ENCODE results near the gene TFAP2B.
A peak's percentile ranks its signal among the peaks of the same experiment; 100 is the strongest.

Gene TFAP2B

GRCh38 chr6:50791900-50792508, 26.7 kb upstream of the TFAP2B start:
- peak; percentile 60 for TF ChIP-seq RAD21 (IDR thresholded peaks at IDR 0.05; ENCODE audit: low read depth)
- no peak for TF ChIP-seq MAX (IDR thresholded peaks at IDR 0.05)

- no peak for TF ChIP-seq CEBPB (IDR thresholded peaks at IDR 0.05)
- TF ChIP-seq REST (IDR thresholded peaks at IDR 0.05; ENCODE audit: low read depth): no peak
- TF ChIP-seq TAF1 (IDR thresholded peaks at IDR 0.05; ENCODE audit: low read depth): no peak
- TF ChIP-seq EP300 (IDR thresholded peaks at IDR 0.05; ENCODE audit: borderline replicate concordance): no peak
- no peak for TF ChIP-seq ZBTB7A (IDR thresholded peaks at IDR 0.05; ENCODE audit: low read depth)
- TF ChIP-seq EGR1 (IDR thresholded peaks at IDR 0.05): no peak
- TF ChIP-seq CREB1 (IDR thresholded peaks at IDR 0.05; ENCODE audit: low read depth): no peak
- no peak for TF ChIP-seq USF1 (IDR thresholded peaks at IDR 0.05)
- TF ChIP-seq YY1 (IDR thresholded peaks at IDR 0.05; ENCODE audit: low read depth): no peak
- TF ChIP-seq FOXM1 (IDR thresholded peaks at IDR 0.05; ENCODE audit: borderline replicate concordance, low read depth): no peak
These were observed 25.9 kb upstream of the TFAP2B start for GRCh38 chr6:50792771-50793170.

- TF ChIP-seq MAX (IDR thresholded peaks at IDR 0.05) (no peak), EP300 (IDR thresholded peaks at IDR 0.05; ENCODE audit: borderline replicate concordance) (no peak), CREB1 (IDR thresholded peaks at IDR 0.05; ENCODE audit: low read depth) (no peak), TEAD4 (IDR thresholded peaks at IDR 0.05) (no peak), TCF12 (IDR thresholded peaks at IDR 0.05; ENCODE audit: low read depth) (no peak), ZBTB7A (IDR thresholded peaks at IDR 0.05; ENCODE audit: low read depth) (no peak), CEBPB (IDR thresholded peaks at IDR 0.05) (no peak)
These were observed 23.1 kb upstream of the TFAP2B start for GRCh38 chr6:50795574-50795973.

GRCh38 chr6:50804283-50804682, 14.4 kb upstream of the TFAP2B start:
- TF ChIP-seq RAD21 (IDR thresholded peaks at IDR 0.05; ENCODE audit: low read depth): no peak
- TF ChIP-seq USF1 (IDR thresholded peaks at IDR 0.05): no peak
- TF ChIP-seq YY1 (IDR thresholded peaks at IDR 0.05; ENCODE audit: low read depth): no peak
- no peak for TF ChIP-seq NFIC (IDR thresholded peaks at IDR 0.05)
- no peak for TF ChIP-seq FOXM1 (IDR thresholded peaks at IDR 0.05; ENCODE audit: borderline replicate concordance, low read depth)
- TF ChIP-seq TEAD4 (IDR thresholded peaks at IDR 0.05): no peak
- no peak for TF ChIP-seq CREB1 (IDR thresholded peaks at IDR 0.05; ENCODE audit: low read depth)
- no peak for TF ChIP-seq TCF12 (IDR thresholded peaks at IDR 0.05; ENCODE audit: low read depth)

- TF ChIP-seq ZBTB7A (IDR thresholded peaks at IDR 0.05; ENCODE audit: low read depth): no peak
- no peak for TF ChIP-seq TEAD4 (IDR thresholded peaks at IDR 0.05)
- TF ChIP-seq CEBPB (IDR thresholded peaks at IDR 0.05): no peak
- TF ChIP-seq TCF12 (IDR thresholded peaks at IDR 0.05; ENCODE audit: low read depth): no peak
- no peak for TF ChIP-seq USF1 (IDR thresholded peaks at IDR 0.05)
- TF ChIP-seq NFIC (IDR thresholded peaks at IDR 0.05): no peak
- TF ChIP-seq EGR1 (IDR thresholded peaks at IDR 0.05): no peak
- no peak for TF ChIP-seq TAF1 (IDR thresholded peaks at IDR 0.05; ENCODE audit: low read depth)
- no peak for TF ChIP-seq YY1 (IDR thresholded peaks at IDR 0.05; ENCODE audit: low read depth)
- TF ChIP-seq MAX (IDR thresholded peaks at IDR 0.05): no peak
- no peak for TF ChIP-seq EP300 (IDR thresholded peaks at IDR 0.05; ENCODE audit: borderline replicate concordance)
- no peak for TF ChIP-seq RAD21 (IDR thresholded peaks at IDR 0.05; ENCODE audit: low read depth)
- TF ChIP-seq FOXM1 (IDR thresholded peaks at IDR 0.05; ENCODE audit: borderline replicate concordance, low read depth): no peak
- TF ChIP-seq REST (IDR thresholded peaks at IDR 0.05; ENCODE audit: low read depth): no peak
- no peak for TF ChIP-seq CREB1 (IDR thresholded peaks at IDR 0.05; ENCODE audit: low read depth)
These were observed 11.6 kb upstream of the TFAP2B start for GRCh38 chr6:50807035-50807434.

All from Ishikawa (cell line).